ENCODE results near the gene GPSM3.
"Not testable (repeated sequence)": the region's sequence is repeated elsewhere in the genome, so short reads cannot be mapped to it uniquely, and the experiment has no call there.

GPSM3 gene

DNA sequence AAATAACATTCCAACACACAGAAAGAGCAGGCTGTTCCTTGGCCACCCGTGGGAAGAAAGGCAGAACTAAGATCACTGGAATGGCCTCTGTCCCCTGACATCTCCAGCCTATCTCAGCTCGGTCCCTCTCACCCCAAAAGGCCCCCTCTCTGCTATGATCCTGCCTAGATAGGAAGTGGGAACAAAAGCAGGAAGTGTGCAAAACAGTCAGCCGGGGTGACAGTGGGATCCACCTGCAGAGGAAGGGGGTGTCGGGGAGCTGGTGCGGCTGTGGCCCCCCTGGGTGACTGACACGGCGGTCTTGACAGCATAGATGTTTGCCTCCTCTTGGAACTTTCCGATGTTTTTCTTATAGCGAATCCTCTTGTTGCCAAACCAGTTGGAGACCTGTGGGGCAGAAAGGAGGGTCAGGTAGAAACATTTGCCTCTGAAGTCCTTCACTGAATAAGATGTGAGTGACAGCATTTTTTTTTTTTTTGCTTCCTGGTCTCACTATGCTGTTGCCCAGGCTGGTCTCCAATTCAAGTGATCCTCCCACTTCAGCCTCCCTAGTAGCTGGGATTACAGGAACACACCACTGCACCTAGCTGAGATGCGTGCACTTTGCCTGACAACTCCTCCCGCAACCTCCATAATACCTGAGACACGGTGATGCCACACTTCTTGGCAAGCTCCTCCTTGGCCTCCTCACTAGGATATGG, 5.3 kb downstream of the GPSM3 start:
- DNase-seq (ENCODE audit: low read depth) = no peak

DNA sequence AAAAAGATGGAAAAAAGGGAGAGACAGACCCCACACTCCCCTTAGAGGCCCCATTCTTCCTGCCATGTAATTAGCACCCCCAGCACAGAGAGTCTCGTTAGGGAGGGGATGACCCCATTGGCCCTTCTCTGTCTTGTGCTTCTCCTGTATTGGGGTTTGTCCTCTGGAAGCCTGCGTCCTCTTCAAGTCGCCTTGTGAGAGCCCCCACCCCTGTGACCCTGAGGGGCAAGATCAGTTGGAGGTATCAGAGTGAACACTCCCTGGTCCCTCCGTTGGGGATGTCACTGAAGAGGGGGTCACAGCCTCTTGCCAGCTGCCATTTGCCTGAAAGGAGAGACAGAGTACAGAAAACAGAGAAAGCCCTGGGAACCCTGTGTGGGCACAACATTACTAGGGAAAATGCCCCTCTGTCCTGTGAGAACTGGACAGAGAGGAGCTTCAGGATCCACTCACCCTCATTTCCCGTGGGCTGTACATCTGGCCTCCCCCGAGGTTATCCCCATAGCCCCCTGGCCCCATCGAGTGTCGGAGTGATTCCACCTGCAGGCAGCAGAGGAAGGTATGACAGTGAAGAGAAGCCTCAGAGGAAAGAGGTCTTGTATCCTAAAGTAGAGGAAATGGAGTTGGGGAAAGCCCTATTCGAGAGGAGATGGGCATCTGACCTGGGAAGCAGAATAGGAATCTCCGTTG, 6.1 kb downstream of the GPSM3 start:
- not testable (repeated sequence) for DNase-seq (ENCODE audit: low read depth)

DNA sequence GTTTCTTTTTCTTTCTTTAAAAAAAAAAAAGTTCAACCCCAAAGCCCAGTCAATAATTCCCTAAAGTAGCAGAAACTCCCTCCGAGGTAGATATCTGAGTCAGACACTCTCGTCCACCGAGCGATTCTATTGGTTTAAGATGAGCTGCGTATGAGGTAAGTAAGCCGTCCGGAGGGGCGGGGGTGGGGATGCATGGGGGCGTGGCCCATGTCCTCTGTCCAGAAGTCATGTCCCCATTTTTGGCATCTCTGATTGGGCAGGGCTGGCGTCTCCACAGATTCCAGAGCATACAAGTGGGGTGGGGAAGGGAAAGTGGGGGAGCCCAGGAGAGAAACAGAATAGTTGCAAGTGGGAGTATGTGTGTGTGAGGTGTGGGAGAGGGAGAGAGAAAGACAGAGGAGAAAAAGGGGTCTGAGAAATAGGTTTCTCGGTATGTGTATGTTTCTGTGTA, 6.7 kb downstream of the GPSM3 start:
- DNase-seq (ENCODE audit: low read depth) = not testable (repeated sequence)

DNA sequence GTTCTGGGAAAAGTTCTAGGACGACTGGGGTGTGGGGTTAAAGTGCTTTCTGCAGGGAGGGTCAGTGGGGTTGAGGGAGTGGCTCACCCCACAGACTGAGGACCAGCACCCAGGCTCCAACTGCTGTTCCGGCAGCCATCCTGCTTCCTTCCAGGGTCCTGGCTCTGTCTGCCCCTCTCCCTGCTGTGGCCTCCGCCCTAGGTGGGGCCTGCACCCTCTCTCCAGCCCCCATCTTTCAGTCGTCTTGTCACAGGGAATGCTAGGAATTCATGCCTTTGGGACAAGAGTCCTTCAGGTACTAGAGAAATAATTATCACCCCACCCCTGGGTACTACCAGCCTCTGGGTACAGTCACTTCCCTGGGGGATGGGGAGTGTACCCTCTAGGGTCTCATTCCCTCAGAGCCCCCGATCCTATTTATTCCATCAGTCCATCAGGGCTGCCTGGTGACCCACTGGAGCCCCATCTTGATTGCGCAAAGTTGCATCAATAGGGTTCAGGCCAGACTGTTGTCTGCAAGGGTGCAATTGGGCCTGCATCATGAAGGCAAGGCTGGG, 8.3 kb downstream of the GPSM3 start, which contains the start of gene AGER:
Gene AGER, minus strand, starts transcription at position 170 of the 557 bp plus-strand sequence. Its CDS starts 31 bp downstream, at position 139.
- DNase-seq (ENCODE audit: low read depth) = no peak

DNA sequence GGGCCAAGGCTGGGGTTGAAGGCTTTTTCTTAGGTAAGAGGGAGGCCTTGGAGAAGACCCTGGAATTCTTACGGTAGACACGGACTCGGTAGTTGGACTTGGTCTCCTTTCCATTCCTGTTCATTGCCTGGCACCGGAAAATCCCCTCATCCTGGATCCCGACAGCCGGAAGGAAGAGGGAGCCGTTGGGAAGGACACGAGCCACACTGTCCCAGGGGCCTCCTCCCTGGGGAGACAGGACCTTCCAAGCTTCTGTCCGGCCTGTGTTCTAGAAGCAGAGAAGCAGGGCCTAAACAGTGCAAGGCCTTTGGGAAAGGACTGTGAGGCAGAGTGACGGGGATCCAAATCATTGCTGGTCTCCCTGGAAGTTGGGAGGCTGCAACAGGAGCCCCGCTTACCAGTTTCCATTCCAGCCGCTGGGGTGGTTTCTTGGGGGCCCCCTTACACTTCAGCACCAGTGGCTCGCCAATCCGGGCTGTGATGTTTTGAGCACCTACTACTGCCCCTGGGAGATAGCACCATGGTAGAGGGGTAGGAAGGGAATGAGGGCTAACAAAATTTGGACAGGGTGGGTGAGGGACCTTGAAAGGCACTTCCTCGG, 8.9 kb downstream of the GPSM3 start:
- no peak for DNase-seq (ENCODE audit: low read depth)

DNA sequence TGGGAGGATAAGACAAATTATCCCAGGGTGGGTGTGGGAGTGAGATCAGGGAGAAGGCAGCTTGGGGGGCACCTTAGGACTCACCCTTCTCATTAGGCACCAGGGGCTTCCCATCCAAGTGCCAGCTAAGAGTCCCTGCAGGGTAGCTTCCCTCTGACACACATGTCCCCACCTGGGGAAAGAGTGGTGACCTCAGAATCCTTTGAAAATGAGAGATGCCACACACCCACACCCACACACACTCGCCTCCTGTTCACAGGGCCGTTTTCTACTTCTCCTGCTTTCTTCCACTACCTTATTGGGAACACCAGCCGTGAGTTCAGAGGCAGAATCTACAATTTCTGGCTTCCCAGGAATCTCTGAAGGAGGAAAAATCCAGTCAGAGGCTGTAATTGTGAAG, 9.4 kb downstream of the GPSM3 start:
- no peak for DNase-seq (ENCODE audit: low read depth)

DNA sequence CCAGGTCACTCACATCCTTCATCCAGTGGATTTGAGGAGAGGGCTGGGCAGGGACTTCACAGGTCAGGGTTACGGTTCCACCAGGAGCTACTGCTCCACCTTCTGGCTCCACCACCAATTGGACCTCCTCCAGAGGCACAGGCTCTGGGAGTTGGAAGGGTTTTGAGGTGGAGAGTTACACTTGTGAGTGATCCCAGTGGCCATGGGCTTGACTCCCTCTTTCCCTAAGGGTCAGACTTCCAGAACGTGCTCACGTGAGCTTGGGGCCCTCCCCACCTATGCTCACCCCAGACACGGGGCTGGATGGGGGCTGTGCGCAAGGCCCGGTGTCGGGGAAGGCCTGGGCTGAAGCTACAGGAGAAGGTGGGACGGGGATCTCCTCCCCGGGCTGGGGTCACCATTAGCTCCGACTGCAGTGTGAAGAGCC, 9.9 kb downstream of the GPSM3 start:
- DNase-seq (ENCODE audit: low read depth) = no peak

DNA sequence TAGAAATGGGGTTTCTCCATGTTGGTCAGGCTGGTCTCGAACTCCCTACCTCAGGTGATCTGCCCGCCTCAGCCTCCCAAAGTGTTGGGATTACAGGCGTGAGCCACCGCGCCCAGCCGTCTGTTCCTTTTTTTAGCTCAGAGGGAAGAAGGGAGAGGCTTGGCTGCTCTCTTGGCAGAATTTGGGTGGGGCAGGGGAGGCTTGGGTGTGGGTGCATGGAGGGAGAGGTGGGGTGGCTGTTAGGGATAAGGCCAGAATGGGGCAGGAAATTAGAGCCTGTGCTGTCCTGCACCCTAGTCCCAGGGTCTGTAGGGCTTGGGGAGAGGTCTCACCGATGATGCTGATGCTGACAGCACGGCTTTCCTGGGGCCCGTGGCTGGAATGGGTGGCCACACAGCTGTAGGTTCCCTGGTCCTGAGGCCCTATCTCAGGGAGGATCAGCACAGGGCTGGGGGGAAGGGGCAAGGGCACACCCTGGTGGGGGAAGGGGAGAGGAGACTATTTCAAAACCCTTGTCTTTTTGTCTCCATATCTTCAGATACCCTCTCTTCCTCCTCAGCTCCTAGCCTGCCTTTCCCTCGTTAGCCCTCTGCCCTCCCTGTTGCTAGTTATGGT, 10.4 kb downstream of the GPSM3 start:
- DNase-seq (ENCODE audit: low read depth) = no peak

DNA sequence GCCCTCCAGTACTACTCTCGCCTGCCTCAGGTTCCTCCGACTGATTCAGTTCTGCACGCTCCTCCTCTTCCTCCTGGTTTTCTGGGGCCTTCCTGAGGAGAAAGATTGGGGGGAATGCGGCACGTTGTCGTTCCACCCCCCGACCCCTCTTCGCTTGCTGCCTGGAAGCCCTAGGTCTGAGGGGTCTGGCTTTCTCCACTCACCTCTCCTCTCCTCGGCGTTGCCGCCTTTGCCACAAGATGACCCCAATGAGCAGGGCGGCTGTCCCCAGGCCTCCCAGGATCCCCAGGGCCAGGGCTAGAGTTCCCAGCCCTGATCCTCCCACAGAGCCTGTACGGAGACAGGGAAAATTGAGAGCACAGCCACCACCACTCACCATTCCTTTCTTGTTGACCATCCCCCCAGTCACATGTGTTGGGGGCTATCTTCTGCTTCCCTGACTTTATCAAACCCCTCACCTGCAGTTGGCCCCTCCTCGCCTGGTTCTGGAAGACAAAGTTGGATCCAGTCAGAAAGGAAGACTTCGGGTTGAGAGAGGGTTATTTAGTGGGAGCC, 11.2 kb downstream of the GPSM3 start:
- DNase-seq (ENCODE audit: low read depth) = no peak

DNA sequence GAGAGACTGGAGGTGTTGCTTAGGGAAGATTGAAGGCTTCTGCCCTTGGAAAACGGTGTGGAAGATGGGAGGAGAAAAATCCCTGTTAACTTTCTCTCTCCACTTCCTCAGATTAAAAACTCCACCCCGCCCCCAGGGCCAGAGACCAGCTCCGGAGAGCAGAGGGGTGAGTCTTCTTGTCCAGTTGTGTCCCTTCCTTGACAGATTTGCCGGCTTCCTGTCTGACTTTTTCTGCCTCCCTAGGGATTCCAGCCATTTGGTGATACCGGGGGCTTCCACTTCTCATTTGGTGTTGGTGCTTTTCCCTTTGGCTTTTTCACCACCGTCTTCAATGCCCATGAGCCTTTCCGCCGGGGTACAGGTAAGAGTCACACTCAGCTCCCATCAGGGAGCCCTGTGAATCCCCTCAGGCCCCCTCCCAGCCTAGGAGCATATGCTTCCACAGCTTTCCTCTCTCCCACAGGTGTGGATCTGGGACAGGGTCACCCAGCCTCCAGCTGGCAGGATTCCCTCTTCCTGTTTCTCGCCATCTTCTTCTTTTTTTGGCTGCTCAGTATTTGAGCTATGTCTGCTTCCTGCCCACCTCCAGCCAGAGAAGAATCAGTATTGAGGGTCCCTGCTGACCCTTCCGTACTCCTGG, 12.6 kb downstream of the GPSM3 start:
- DNase-seq (ENCODE audit: low read depth) = no peak

DNA sequence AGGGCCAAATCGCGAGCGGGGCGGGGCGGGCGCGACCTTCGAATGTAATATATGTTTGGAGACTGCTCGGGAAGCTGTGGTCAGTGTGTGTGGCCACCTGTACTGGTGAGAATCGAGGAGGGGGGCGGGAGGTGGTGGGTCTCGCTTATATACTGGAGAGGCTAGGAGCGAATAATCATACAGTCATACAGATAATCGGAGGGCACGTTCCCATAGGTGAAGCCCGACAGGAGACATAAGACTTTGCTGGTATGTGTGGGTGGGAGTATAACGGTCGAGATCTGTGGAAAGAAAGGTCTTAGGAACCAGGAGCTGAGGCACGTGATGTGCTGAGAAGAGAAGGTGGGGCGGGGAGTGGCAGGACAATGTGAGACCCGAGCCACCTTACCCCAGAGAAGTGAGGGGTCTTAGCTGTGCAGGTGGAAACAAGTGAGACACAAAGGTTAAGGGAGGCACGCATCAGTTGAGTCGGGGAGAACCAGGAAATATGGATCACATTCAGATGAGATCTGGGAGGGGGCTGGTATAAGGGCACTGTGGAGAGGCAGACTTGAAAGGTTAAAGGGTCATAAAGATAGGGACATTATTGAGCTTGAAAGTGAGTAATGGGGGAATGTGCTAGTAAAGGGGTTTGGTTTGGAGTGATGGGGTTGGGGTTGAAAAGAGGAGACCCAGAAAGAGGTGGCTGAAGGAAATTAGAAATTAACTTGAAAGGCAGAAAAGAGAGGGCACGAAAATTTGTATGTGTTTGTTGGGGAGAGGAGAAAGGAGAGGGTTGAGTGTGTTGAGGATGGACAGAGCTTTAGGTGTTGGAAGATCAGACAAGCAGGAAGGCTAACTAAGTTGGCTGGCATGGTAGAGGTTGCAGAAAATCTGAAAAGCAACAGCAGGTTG, 13.6 kb downstream of the GPSM3 start:
- no peak for DNase-seq (ENCODE audit: low read depth)

DNA sequence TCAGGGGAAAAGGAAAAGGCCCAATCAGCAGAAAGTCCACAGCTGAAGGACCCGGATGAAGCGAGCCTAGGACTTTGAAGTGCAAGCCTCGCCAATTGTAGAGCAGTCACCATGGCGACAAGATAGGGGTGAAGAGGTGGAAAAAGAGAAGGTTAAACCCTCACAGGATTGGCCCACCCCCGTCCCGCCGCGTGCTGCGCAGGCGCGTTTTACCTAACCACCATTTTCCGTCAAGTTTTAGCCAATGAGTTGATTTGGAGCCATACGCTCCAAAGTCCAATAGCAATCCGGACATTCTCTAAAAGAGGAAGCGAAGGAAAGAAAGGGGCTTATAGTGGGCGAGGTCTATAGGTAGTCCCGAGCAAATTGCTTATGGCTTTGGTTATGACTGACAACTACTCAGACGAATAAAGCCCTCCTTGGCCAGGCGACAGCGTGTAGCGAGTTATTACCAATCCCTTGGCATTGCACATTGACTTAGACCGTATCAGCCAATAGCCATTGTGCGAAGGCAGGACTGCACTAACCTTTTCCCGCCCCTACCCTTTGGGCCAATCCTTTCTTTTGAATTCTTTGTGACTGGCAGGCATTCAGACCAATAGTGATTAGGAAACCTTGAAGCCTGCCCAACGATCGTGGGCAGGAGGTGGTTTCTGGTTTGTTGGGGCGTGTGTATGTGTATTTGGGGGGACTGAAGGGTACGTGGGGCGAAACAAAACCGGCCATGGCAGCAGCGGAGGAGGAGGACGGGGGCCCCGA, 14.5 kb downstream of the GPSM3 start, which contains the start of gene RNF5:
Gene RNF5, plus strand, starts transcription at position 618 of the 759 bp plus-strand sequence. Its CDS starts 107 bp downstream, at position 725.
- DNase-seq (ENCODE audit: low read depth) = peak; percentile 76

DNA sequence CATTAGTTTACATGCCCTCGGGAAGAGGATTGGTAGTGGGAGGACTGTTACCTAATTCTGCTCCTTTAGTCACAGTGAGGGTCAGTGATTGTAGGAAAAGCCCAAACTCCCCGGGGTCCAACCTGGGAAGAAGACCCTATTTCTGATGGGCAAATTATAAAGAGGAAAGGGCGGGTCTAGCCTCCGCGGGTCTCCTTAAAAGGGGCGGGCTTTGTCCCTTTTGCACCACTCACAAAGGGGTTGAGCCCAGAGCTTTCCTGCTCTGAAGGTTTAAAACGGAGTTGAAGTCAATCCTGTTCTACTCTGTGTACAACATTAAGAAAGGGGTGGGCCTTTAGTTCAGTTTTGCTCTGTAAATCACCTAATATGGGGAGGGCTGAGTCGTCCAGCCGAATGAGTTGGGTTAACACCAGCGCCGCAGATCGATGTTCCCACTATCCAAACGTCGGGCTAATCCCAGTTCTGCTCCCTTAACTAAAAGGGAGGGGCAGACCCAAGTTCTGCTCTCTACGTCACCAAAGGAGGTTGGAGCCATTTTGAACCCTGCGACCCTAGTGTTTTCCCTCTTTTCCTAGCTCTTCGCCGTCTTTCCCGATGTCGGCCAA, 15.2 kb downstream of the GPSM3 start:
- no peak for DNase-seq (ENCODE audit: low read depth)

DNA sequence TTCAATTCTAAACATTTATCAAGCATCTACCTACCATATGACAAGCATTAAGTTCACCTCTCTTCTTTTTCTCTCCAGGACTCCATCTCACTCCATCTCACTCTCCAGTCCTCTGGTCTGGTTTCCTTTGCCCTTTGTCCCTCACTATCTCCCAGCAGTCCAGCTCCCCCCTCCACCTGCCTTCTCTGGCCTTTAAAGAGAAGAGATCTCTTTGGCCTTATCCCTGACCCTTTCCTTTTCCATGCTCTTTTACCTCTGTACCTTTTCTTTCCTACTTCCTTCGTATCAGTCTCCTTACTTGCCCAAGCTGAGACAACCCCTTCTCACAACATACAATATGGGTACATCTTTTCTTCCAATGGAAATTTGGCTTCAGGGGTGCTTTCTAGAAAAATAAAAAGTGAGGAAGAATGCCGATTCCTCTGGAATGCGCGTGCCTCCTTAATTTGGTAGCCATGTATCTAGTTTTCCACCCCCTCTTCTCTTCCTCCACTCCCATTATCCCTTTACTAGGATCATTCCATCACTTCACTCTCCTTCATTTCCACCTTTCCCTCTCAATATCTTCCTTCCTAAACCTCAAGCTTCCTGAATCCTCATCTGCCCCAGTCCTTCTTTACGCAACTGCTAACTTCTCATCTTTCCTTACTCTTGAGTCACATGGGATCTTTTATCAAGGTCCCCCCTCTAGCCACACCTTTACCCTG, 15.8 kb downstream of the GPSM3 start:
- no peak for DNase-seq (ENCODE audit: low read depth)

DNA sequence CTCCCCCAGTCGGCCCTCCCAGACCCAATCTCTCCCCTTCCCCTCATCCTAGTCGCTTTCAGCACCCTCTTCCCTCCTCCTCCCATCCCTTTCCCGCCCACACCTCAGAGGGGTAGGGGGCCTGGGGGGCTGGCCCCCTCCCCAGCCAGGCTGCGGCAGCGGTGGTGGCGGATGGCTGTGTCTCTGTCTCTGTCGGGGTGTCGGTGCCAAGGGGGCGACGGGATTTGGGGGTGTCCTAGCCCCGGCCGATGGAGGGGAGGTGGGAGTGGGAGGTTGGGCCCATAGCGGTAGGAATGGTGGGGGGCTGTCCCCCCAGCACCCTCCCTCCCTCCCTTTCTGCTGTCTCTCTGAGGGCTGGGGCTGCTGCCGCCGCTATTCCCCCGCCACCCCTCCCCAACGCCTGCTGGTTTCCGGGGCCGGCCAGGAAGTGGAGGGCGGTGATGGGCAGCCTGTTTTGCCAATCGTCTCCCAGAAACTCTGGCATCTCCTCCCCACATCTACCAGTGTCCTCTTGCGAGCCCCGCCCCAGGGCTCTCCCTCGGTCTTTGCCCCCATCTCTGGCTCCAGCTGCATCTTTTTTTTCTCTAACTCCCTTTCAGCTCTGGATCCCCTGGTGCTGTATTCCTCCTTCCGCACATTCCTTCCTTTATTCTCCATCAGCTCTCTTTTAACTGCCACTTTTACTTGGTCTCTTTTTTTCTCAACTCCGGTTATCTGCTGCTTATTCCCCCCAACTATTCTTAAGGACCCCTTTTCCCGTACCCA, 16.6 kb downstream of the GPSM3 start, which contains the start of gene AGPAT1:
Gene AGPAT1, minus strand, starts transcription at position 374 of the 765 bp plus-strand sequence. CDS start 4,588 bp downstream, outside the sequence.
- DNase-seq (ENCODE audit: low read depth) = peak; percentile 95

DNA sequence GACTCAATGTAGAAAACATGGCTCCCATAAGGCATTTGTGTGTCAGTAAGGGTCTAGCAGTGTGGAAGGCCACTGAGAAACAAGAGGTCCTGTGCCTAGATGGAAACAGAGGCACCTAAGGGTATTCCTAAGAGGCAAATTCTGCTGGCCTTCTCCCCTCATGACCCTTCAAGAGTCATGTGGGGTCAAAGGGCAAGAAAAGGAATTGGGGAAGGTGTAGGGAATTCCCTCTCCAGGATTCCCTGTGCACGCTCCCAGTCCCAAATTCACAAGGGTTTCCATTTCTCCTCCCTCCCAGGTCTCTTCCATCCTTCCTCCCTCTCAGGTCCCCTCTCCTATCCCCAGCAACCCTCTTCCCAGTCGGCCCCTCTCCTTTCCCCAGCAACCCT, 17.1 kb downstream of the GPSM3 start:
- no peak for DNase-seq (ENCODE audit: low read depth)

DNA sequence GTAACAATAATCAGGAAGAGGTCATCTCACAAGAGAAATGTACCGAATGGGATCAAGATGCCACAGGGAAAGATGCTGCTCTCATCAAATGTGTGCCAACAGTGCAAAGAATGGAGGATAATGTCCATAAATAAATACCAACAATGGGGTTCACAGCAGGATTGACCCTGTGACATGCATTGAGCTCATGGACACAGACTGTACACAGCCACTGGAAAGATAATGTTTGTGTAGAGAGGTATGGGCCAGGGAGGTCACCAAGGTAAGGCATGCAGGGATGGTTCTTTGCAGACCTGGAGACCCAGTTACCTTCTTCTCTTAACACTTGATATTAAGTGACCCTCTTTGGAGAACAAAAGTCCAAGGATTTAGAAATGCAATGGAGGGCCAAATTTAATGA, 18.0 kb downstream of the GPSM3 start:
- no peak for DNase-seq (ENCODE audit: low read depth)

All from stimulated activated CD8-positive, alpha-beta memory T cell treated with anti-CD3 and anti-CD28 coated beads, Interleukin-7, amount 100 ng/mL, for 24 hours (primary cell).